ENCODE measurements around the gene TAAR5. TPM values are rescaled to one million over a fixed set of nuclear protein-coding genes. Genes with fewer than 3 reads are reported as not detected.
A peak's percentile ranks its signal among the peaks of the same experiment; 100 is the strongest.

The TAAR5 gene
- total and polyA plus RNA-seq, 12 donors: not detected

DNA sequence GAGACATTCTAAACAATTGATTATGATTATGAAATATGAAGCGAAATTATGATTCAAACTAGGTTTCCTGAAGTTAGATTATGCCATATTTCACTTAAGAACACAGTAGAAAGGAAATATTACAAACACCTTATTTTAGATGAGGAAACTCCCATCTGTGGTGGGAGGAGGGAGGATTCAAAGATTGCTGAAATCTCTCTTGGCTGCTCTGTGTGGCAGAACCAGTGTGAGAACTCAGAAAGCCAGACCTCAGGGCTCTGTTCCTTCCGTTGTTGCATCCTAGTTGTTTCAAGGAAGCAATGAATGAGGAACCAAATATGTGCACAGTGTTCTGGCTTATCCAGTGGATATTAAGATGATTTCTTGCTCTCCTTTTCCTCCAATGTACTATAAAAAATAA lies 2.1 kb downstream of the TAAR5 start:
- Histone ChIP-seq H3K36me3 (no peaks in the 10 kb centered on the region), H3K4me3 (no peak overlapping the region), H3K9me3 (no peaks in the 10 kb centered on the region), H3K27ac (no peak overlapping the region), H3K4me1 (no peaks in the 10 kb centered on the region), H3K27me3 (peaks cover 0 to 13% (median 0%) of the 10 kb centered on the region in 7 donors)
- no peak for TF ChIP-seq CTCF (IDR thresholded peaks at IDR 0.05)
- WGBS, 2 donors: 57 to 70% methylated on average over 2 of the region's 2 CpGs
- DNase-seq (no peak), ATAC-seq (peak in 1 of 8 donors; percentile 20)
- intact Hi-C loops (cut with DNase I): no loop called here

DNA sequence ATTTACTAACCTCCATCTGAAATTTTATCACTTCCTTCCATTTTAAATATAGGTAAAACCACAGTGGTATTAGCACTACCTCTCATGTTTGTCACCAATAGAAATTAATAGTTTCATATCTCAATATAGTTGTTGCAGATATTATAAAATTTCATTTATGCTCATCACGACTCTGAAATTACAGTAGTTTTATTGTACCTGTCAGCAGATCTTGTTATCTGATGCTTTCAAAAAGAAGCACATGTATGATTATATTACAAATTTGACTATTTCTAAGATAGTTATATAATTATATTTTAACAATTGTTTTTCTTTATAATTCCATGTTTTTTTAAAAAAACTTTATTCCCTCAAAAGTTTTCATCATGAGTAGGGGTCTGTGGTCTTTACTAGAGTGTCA lies 4.8 kb downstream of the TAAR5 start:
- no peak for TF ChIP-seq CTCF (IDR thresholded peaks at IDR 0.05)
- Histone ChIP-seq H3K36me3 (no peaks in the 10 kb centered on the region), H3K4me3 (no peak overlapping the region), H3K27me3 (peaks cover 0 to 10% (median 0%) of the 10 kb centered on the region in 7 donors), H3K4me1 (no peaks in the 10 kb centered on the region), H3K9me3 (peaks cover 0 to 10% (median 0%) of the 10 kb centered on the region in 11 donors), H3K27ac (no peak overlapping the region)
- ATAC-seq (no peak), DNase-seq (no peak)
- 71 to 83% methylated on average over 1 of the region's 1 CpG for WGBS, 2 donors
- intact Hi-C loops (cut with DNase I): no loop called here

GRCh38 chr6:132571774-132572173 lies 17.8 kb downstream of the TAAR5 start:
- no peak overlapping the region for H3K4me3 ChIP-seq
- DNase-seq (no peak), ATAC-seq (no peak)
- no peak for TF ChIP-seq CTCF (IDR thresholded peaks at IDR 0.05)
- peaks cover 0 to 34% (median 19%) of the 10 kb centered on the region in 7 donors for H3K27me3 ChIP-seq
- H3K9me3 ChIP-seq: no peaks in the 10 kb centered on the region
- H3K36me3 ChIP-seq: no peaks in the 10 kb centered on the region
- intact Hi-C loops (cut with DNase I): no loop called here
- H3K4me1 ChIP-seq: peaks cover 0 to 8% (median 0%) of the 10 kb centered on the region in 9 donors
- no peak overlapping the region for H3K27ac ChIP-seq

- no peak for ATAC-seq
- 71 to 77% methylated on average over 15 of the region's 15 CpGs for WGBS, 2 donors
- intact Hi-C loops (cut with DNase I): no loop called here
- H3K36me3 ChIP-seq: no peaks in the 10 kb centered on the region
- no peaks in the 10 kb centered on the region for H3K9me3 ChIP-seq
- no peak within 1 kb of the TSS for H3K4me3 ChIP-seq
- no peak for DNase-seq
- no peak for TF ChIP-seq CTCF (IDR thresholded peaks at IDR 0.05)
- H3K27ac ChIP-seq: no peak within 1 kb of the TSS
- peaks cover 0 to 47% (median 20%) of the 10 kb centered on the region in 7 donors for H3K27me3 ChIP-seq
- peaks cover 0 to 8% (median 0%) of the 10 kb centered on the region in 9 donors for H3K4me1 ChIP-seq
These were observed 19.2 kb downstream of the TAAR5 start, which contains the start of gene TAAR6 for GRCh38 chr6:132570221-132570777. Gene TAAR6, plus strand, starts transcription at chr6:132570322. Its CDS starts 0 bp downstream, at chr6:132570322.
